NCI-H748 (cell line): ENCODE data around the gene ITGAL.
A peak's percentile ranks its signal among the peaks of the same experiment; 100 is the strongest.

Experiments used
- DNase-seq: peaks from one replicate; lab custom pipeline; 2025; ENCODE audit not compliant: unreplicated experiment; lab: John Stamatoyannopoulos, UW

ITGAL gene

GRCh38 chr16:30541502-30542329, 69.2 kb downstream of the ITGAL start:
- DNase-seq = no peak

- no peak for DNase-seq
Observed at GRCh38 chr16:30543067-30543466, 70.5 kb downstream of the ITGAL start.

GRCh38 chr16:30546115-30546514, 73.6 kb downstream of the ITGAL start:
- DNase-seq = no peak

GRCh38 chr16:30548416-30549253, 76.1 kb downstream of the ITGAL start:
- no peak for DNase-seq

- no peak for DNase-seq
Observed at GRCh38 chr16:30551781-30552180, 79.2 kb downstream of the ITGAL start.

- DNase-seq = no peak
Observed at GRCh38 chr16:30552956-30553355, 80.4 kb downstream of the ITGAL start.

GRCh38 chr16:30553393-30553899, 80.9 kb downstream of the ITGAL start:
- no peak for DNase-seq

GRCh38 chr16:30554557-30555314, 82.2 kb downstream of the ITGAL start:
- DNase-seq = no peak

GRCh38 chr16:30555315-30556124, 83.0 kb downstream of the ITGAL start:
- no peak for DNase-seq

GRCh38 chr16:30556125-30556473, 83.6 kb downstream of the ITGAL start:
- no peak for DNase-seq

GRCh38 chr16:30557707-30557956, 85.1 kb downstream of the ITGAL start:
- DNase-seq = no peak

GRCh38 chr16:30557957-30558788, 85.6 kb downstream of the ITGAL start, which contains the start of gene ZNF764:
ZNF764 (minus strand) TSS chr16:30558374; CDS start chr16:30558182, 192 bp downstream.
- peak; percentile 97 for DNase-seq

- DNase-seq = no peak
Observed at GRCh38 chr16:30558789-30559377, 86.3 kb downstream of the ITGAL start.

GRCh38 chr16:30559690-30560089, 87.1 kb downstream of the ITGAL start:
- DNase-seq = no peak

- DNase-seq = no peak
Observed at GRCh38 chr16:30561089-30561816, 88.7 kb downstream of the ITGAL start.

- no peak for DNase-seq
Observed at GRCh38 chr16:30562021-30562420, 89.5 kb downstream of the ITGAL start.

- no peak for DNase-seq
Observed at GRCh38 chr16:30565526-30565925, 93.0 kb downstream of the ITGAL start.

GRCh38 chr16:30565984-30566383, 93.4 kb downstream of the ITGAL start:
- no peak for DNase-seq

GRCh38 chr16:30566531-30566930, 94.0 kb downstream of the ITGAL start:
- no peak for DNase-seq
